Lower leg skin (tissue), 3 donors: ENCODE measurements around the gene COL2A1.

Source experiments
- CTCF ChIP-seq, 3 donors: fragments of 450-650 bp; IDR thresholded peaks; one replicate each; pipeline ENCODE4 v1.5.1; 2016; ENCODE audit warnings: antibody characterized with exemption in 3 of 3, mild to moderate bottlenecking in 3 of 3, moderate library complexity in 2 of 3
- POLR2A ChIP-seq, 2 donors: fragments of 450-650 bp; IDR thresholded peaks; one replicate each; pipeline ENCODE4 v1.6.1; 2016 to 2017; ENCODE audit warnings: antibody characterized with exemption in 2 of 2, mild to moderate bottlenecking in 1 of 2, moderate library complexity in 1 of 2

- no peak for TF ChIP-seq CTCF (IDR thresholded peaks at IDR 0.05)
- TF ChIP-seq POLR2A (IDR thresholded peaks at IDR 0.05): no peak
These were observed 15.9 kb downstream of the COL2A1 start for GRCh38 chr12:47988073-47989022.
